ENCODE measurements around the gene ERICH6B. TPM values are rescaled to one million over a fixed set of nuclear protein-coding genes. Genes with fewer than 3 reads are reported as not detected.
A peak's percentile ranks its signal among the peaks of the same experiment; 100 is the strongest.
"Not testable (repeated sequence)": the region's sequence is repeated elsewhere in the genome, so short reads cannot be mapped to it uniquely, and the experiment has no call there.

Gene ERICH6B
- 1 to 10 TPM; 1.0 to 2.5 (median 1.1) TPM for polyA plus RNA-seq (ENCODE audit: insufficient read length in 4 of 4)

DNA sequence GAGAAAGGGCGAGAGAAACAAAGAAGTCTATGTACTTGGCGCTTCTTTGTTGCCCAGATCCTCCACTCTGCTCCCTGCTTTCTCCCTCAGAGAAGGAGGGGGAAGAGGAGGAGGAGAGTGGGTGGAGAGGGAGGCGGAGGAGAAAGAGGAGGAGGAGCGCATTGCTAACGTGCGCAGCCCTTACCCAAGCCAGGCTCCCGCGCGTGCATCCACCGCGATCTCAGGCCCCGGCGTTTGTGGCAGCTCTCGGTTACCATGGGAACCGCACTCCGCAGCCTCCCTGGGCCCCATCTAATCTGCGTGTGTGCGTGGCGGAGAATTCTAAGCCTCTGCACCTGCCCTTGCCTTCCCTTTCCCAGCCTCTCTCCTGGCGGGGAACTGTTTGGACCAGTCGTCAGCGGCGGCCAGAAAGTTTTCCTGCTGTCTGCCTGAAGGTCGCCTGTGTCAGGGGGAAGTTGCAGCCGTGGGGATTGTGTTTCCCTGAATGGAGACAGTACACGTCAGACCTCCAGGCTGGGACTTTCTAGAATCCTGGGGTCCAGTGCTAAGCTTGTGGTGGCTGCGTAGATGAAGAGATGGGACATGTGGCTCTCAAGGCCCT lies at the start of gene ERICH6B:
TSS of gene ERICH6B (minus strand) at position 239 of the 601 bp plus-strand sequence. CDS start 18,734 bp downstream, outside the sequence.
- DNase-seq (ENCODE audit: low read depth in 4 of 4, low spot score in 3 of 4): peak; percentile 35 to 55 (median 42)

- DNase-seq (ENCODE audit: low read depth in 4 of 4, low spot score in 3 of 4): not testable (repeated sequence)
These were observed 47.4 kb upstream of the ERICH6B start for GRCh38 chr13:45662903-45663302.

DNA sequence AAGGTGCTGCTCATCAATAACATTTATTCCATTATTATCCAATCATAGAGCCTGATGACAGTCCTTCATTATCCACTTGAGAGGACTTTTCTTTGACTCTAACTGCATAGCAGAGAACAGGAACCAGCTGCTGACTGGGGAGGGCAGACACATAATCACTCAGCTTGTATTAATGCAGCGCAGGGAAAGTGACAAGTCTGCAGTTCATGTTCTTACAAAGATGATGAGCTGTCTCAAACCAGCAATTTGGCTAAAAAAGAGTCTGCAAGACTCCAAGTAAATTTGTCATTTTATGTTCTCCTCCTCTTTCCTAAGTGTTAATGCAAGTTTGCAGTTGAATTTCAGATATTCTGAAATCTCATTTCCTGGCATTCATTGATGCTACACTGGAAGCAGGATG lies 46.6 kb upstream of the ERICH6B start:
- no peak for DNase-seq (ENCODE audit: low read depth in 4 of 4, low spot score in 3 of 4)

DNA sequence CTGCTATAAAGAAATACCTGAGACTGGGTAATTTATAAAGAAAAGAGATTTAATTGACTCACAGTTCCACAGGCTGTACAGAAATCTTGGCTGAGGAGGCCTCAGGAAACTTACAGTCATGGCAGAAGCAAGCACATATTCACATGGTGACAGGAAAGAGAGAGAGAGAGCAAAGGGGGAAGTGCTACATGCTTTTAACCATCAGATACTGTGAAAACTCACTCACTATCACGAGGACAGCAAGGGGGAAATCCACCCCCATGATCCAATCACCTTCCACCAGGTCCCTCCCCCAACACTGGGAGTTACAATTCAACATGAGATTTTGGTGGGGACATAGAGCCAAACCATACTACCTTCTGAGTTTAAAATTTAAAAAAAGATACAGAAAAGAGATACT lies 44.9 kb upstream of the ERICH6B start:
- DNase-seq (ENCODE audit: low read depth in 4 of 4, low spot score in 3 of 4): not testable (repeated sequence)

DNA sequence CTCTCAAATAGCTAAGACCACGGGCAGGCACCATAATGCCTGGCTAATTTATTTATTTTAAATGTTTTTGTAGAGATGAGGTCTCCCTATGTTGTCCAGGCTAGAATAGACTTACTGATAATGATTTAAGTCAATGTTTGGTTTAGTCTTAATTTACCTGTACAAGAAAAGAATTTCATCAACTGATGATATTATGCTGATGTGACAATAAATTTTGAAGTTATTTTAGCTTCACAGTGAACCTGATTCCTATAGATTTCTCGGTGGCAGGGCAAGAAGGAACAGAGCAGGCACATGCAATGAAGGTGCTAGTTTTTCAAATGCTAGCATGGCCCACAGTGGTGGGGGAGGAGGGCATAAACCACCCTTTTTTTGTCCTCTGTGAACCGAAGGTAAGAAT lies 44.0 kb upstream of the ERICH6B start:
- DNase-seq (ENCODE audit: low read depth in 4 of 4, low spot score in 3 of 4): no peak

DNA sequence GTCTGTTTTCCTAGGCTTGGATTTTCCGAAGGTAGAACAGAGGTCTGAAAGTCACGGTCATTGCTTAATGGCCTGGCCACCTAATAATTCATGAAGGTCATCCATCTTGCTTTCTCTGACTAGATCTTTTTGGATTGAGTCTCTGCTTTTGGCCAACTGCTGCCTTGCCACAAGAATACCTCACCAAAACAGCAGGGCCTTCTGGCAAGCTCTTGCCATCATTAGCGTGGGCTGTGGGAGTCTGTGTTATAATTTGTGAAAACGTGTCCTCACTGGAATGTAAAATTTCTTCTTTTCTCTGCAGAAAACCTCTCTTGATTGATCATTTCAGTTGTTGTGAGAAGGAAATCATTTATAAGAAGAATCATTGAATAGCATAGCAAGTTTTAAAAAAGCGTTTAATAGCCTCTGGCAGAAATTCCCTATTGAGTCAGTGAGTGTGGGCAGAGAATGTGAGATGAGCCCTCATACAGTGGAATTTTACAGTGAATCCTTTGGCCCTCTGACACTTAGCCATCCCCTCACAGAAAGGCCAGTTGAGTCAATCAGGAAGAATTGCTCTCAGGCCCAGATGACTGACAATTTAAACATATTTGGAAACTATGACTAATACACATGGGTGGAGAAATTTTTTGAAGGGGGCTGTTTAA lies 43.2 kb upstream of the ERICH6B start:
- DNase-seq (ENCODE audit: low read depth in 4 of 4, low spot score in 3 of 4): no peak

DNA sequence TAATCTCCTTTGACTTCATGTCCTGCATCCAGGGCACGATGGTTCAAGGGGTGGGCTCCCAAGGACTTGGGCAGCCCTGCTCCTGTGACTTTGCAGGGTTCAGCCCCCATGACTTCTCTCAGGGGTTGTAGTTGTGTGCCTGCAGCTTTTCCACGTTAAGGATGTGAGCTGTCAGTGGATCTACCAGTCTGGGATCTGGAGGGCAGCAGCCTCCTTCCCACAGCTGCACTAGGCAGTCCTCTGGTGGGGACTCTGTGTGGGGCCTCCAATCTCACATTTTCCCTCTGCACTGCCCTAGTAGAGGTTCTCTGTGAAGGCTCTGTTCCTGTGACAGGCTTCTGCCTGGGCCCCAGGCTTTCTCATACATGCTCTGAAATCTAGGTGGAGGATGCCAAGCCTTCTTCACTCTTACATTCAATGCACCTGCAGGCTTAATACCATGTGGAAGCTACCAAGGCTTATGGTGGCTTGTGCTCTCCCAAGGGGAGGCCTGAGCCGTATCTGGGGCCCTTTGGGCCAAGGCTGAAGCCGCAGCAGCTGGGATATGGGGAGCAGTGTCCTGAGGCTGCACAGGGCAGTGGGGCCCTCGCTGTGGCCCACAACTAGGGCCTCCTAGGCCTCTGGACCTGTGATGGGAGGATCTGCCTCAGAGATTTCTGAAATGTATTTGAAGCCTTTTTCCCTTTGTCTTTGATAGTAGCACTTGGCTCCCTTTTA lies 39.3 kb upstream of the ERICH6B start:
- no peak for DNase-seq (ENCODE audit: low read depth in 4 of 4, low spot score in 3 of 4)

DNA sequence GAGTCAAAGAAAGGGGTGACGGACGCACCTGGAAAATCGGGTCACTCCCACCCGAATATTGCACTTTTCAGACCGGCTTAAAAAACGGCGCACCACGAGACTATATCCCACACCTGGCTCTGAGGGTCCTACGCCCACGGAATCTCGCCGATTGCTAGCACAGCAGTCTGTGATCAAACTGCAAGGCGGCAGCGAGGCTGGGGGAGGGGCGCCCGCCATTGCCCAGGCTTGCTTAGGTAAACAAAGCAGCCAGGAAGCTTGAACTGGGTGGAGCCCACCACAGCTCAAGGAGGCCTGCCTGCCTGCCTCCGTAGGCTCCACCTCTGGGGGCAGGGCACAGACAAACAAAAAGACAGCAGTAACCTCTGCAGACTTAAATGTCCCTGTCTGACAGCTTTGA lies 29.7 kb upstream of the ERICH6B start:
- DNase-seq (ENCODE audit: low read depth in 4 of 4, low spot score in 3 of 4): not testable (repeated sequence)

DNA sequence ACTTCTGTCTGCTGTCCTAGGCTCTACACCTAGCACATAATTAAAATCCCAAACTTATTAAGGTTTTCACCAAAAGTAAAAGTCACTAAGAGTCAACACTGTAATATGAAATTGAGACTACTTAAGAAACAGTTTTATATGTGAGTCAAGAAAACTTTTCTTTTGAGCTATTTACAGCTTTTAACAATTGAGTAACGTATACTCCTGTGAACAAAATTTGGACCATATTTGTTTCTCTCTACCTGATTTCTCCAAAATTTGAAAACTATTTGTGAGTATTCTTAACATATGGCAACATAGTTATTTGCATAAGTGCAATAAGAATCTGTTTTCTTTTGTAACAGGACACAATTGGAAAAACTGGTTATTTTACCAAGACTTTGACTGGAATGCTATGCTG lies 26.6 kb upstream of the ERICH6B start:
- not testable (repeated sequence) for DNase-seq (ENCODE audit: low read depth in 4 of 4, low spot score in 3 of 4)

DNA sequence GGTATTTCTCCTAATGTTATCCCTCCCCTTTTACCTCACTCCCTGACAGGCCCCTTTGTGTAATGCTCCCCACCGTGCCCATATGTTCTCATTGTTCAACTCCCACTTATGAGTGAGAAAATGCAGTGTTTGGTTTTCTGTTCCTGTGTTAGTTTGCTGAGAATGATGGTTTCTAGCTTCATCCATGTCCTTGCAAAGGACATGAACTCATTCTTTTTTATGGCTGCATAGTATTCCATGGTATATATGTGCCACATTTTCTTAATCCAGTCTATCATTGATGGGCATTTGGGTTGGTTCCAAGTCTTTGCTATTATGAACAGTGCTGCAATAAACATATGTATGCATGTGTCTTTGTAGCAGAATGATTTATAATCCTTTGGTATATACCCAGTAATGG lies 19.8 kb upstream of the ERICH6B start:
- not testable (repeated sequence) for DNase-seq (ENCODE audit: low read depth in 4 of 4, low spot score in 3 of 4)

- DNase-seq (ENCODE audit: low read depth in 4 of 4, low spot score in 3 of 4): no peak
These were observed 15.3 kb upstream of the ERICH6B start for GRCh38 chr13:45630791-45631190.

- no peak for DNase-seq (ENCODE audit: low read depth in 4 of 4, low spot score in 3 of 4)
These were observed 14.4 kb upstream of the ERICH6B start for GRCh38 chr13:45629940-45630339.

- no peak for DNase-seq (ENCODE audit: low read depth in 4 of 4, low spot score in 3 of 4)
These were observed 12.6 kb upstream of the ERICH6B start for GRCh38 chr13:45628094-45628493.

DNA sequence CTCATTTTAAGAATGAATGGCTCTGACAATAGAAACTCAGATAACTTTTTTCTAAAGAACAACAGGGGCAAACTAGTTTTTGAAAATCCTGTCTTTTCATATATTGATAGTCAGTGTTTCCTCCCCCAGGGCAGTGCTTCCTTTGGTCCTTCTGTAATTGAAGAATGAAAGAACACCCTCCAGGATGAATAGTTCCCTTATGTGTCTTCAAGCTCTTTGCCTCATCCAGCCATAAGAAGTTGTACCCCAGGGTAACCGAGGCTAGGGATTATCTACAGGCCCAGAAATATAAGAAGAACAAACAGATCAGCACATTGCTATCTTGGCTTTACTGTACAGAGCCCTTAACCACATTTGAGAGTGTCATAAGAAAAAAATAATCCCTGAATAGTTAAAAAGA lies 12.1 kb upstream of the ERICH6B start:
- DNase-seq (ENCODE audit: low read depth in 4 of 4, low spot score in 3 of 4): no peak

- no peak for DNase-seq (ENCODE audit: low read depth in 4 of 4, low spot score in 3 of 4)
These were observed 11.3 kb upstream of the ERICH6B start for GRCh38 chr13:45626731-45627374.

DNA sequence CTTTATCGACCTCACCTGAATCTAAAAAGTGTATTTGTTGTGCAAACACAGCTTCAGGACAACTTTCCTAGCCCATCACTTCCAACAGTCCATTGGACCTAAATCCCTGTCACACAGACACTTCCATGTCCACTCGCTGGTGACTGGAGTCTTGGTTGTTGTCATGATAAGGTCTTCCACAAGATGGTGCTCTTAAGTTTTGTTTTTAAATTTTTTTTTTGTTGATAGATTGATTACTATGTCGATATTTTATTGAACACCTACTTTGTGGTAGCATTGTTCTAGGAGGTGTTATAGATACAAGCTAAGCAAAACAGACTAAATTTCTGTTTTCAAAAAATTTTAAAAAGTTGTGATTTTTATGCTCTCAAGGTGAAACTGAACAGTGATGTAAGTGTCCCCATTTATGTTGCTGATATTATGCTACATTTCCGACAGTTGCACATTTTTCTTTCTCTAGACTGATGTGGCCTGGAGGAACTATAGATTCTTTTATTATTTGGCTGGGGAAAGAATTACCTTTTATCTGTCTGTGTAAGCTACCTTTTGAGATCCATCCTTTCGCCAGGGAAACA lies 8.1 kb upstream of the ERICH6B start:
- DNase-seq (ENCODE audit: low read depth in 4 of 4, low spot score in 3 of 4): no peak

- no peak for DNase-seq (ENCODE audit: low read depth in 4 of 4, low spot score in 3 of 4)
These were observed 6.4 kb upstream of the ERICH6B start for GRCh38 chr13:45621950-45622349.

DNA sequence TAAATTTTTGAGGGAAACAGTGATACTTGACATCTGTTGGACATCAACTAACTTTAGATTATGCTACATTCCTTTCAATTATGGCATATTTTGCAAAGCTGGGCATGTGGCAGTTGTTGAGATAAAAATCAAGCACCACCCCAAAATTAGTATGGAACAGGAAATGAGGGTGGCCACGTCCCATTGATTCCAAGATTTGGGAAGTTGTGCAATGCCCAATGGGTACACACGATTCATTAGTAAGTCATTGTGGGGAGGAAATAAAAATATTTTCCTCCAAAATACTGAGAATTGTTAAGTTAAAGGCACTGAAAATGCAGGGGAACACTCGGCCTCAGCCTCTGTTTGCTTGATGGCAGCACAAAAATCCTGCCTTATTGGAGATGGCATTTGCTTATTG lies 7.6 kb downstream of the ERICH6B start:
- no peak for DNase-seq (ENCODE audit: low read depth in 4 of 4, low spot score in 3 of 4)

- DNase-seq (ENCODE audit: low read depth in 4 of 4, low spot score in 3 of 4): no peak
These were observed 10.6 kb downstream of the ERICH6B start for GRCh38 chr13:45604892-45605291.

- no peak for DNase-seq (ENCODE audit: low read depth in 4 of 4, low spot score in 3 of 4)
These were observed 12.2 kb downstream of the ERICH6B start for GRCh38 chr13:45603338-45603737.
